HG02852 (cell line): Measurements from ENCODE around the gene ANKRD33B.
"Not testable (repeated sequence)": the region's sequence is repeated elsewhere in the genome, so short reads cannot be mapped to it uniquely, and the experiment has no call there.

Experiments used
- ATAC-seq: cut with Tn5 transposase; IDR thresholded peaks from one replicate; pipeline ENCODE4 v1.9.1; 2021; ENCODE audit warnings: mild to moderate bottlenecking, moderate library complexity; ENCODE audit not compliant: unreplicated experiment

Gene ANKRD33B

GRCh38 chr5:10536931-10537579, 26.8 kb upstream of the ANKRD33B start:
- ATAC-seq, result peak; percentile 67

- ATAC-seq, result no peak
Measured at GRCh38 chr5:10537624-10538023, 26.2 kb upstream of the ANKRD33B start.

DNA sequence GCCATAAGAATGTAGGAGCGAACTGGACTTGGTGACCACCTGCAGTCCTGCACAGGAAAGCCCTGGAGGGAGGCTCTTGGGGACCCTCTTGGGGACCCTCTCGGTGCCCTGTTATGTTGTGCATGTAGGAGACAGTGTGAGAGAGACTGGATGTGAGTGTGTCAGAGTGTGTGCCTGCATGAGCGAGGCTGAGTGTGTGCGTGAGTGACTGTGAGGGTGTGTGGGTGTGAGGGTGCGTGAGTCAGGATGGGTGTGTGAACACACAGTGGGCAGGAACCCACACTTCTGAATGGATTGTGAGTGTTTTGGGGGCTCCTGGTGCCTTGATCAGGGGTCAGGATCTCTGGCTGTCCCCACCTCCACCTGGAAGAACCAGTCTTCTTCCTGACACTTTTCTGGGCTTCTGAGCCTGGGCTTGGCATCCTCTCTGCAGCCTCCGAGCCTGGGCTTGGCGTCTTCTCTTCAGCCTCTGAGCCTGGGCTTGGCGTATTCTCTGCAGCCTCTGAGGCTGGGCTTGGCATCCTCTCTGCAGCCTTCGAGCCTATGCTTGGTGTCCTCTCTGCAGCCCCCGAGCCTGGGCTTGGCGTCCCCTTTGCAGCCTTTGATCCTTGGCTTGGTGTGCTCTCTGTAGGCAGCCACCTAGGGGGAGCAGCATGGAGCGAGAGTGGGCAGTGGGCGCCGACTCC, 25.6 kb upstream of the ANKRD33B start:
- ATAC-seq, result no peak

- no peak for ATAC-seq
Measured at GRCh38 chr5:10538789-10539686, 24.8 kb upstream of the ANKRD33B start.

- ATAC-seq, result no peak
Measured at GRCh38 chr5:10539687-10539998, 24.2 kb upstream of the ANKRD33B start.

DNA sequence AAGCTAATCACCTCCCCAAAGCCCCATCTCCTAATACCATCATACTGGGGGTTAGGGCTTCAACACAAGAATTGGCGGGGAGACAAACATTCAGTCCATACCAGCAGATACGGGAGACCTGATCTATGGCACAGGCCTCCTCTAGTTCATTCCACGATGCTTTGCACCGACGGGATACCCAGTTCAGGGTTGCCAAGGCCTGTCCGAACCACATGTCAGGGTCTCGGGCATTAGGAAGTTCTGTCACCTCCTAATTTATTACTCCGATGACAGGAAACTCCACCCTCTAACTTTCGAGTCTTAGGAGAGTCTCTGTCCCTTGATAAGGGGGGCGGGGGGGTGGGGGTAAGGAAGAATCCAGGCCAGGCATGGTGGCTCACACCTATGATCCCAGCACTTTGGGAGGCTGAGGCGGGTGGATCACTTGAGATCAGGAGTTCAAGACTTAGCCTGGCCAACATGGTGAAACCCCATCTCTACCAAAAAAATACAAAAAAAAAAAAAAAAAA, 23.8 kb upstream of the ANKRD33B start:
- no peak for ATAC-seq

GRCh38 chr5:10540951-10541646, 22.8 kb upstream of the ANKRD33B start:
- ATAC-seq, result no peak

DNA sequence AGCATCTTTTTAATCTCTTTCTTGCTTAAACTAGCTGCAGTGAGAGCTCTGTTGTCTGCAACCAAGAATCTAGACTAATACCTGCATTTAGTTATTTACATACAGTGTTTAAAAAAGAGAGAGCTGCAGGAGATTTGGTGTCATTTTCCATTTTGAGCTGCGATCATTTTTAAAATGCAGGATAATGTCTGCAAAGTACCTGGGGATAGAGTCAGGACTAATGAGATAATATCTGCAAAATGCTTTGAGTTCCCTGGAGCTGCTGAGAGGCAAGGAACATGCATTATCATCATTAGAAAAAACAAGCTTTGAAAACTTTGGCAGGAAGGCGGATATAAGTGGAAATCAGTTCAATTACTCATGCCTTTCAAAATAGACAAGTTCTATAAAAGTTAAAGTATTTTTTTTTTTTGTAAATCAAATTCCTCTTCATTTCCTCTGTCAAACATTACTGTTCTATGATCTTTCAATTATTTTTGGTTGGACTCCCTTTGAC, 21.8 kb upstream of the ANKRD33B start:
- no peak for ATAC-seq

DNA sequence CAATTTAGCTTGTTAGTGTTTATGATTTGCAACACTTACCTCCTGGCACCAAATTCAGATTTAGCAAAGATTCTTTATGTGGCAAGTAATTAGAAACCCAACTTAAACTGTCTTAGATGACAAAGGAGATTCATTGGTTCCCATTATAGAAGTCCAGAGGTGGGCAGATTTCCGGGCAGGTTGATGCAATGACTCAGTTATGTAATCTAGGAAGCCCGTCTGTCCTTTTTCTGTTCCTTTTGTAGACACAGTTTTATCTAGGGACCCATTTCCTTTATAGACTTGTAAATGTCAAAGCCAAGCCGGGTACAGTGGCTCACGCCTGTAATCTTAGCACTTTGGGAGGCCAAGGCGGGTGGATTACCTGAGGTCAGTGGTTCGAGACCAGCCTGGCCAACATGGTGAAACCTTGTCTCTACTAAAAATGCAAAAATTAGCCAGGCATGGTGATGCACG, 20.3 kb upstream of the ANKRD33B start:
- ATAC-seq, result no peak

DNA sequence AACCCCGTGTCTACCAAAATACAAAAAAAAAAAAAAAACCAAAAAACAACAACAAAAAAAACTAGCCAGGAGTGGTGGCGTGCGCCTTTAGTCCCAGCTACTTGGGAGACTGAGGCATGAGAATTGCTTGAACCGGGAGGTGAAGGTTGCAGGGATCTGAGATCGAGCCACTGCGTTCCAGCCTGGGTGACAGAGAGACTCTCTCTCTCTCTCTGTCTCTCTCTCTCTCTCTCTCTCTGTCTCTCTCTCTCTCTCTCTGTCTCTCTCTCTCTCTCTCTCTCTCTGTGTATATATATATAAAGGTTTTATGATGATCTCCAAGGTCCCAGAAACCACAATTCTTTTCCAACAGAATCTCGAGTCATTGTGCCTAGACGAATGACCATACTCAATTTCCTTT, 18.8 kb upstream of the ANKRD33B start:
- ATAC-seq, result no peak

GRCh38 chr5:10546186-10546585, 17.7 kb upstream of the ANKRD33B start:
- no peak for ATAC-seq

GRCh38 chr5:10548418-10549122, 15.3 kb upstream of the ANKRD33B start:
- no peak for ATAC-seq

DNA sequence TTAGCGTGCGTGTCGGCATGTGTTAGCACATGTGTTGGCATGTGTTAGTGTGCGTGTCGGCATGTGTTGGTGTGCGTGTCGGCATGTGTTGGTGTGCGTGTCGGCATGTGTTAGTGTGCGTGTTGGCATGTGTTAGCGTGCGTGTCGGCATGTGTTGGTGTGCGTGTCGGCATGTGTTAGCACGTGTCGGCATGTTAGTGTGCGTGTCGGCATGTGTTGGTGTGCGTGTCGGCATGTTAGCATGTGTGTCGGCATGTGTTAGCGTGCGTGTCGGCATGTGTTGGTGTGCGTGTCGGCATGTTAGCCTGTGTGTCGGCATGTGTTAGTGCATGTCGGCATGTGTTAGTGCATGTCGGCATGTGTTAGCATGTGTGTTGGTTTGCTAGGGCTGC, 14.8 kb upstream of the ANKRD33B start:
- not testable (repeated sequence) for ATAC-seq

DNA sequence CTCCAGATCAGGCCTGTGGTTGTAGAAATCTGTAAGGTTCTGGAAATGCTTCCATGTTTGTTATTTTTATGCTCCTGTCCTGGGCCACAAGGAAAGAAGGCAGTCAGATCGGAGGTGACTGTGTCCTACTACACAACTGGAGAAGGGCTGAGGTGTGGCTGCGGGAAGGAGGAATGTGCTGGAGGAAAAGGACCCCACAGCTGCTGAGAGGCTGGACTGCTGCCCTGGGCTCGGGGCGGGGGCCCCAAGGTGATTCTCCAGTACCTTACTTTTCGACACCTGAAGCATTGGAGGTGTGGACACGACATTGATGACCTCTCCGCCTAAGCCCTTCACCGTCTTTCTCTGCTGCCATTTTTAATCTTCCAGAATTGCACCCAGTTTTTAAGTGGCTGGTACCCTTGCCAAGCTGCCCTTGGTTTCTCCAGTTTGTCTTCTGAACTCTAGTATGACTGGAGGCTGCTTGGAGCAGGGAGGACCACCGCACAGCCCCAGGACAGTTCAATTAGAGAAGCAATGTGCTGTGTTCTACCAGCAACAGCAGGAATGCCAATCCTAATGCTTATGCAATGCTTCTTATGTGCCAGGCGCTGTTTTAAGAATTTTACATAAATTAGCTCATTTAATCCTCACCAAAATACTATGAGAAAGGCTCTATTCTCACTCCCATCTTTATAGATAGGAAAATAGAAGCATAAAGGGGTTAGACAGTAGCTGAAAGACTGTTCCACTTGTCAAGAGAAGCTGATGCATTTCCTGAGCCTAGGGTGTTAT, 13.5 kb upstream of the ANKRD33B start:
- ATAC-seq, result no peak

- no peak for ATAC-seq
Measured at GRCh38 chr5:10551782-10552138, 12.1 kb upstream of the ANKRD33B start.

GRCh38 chr5:10552183-10553143, 11.4 kb upstream of the ANKRD33B start:
- peak; percentile 83 for ATAC-seq

- ATAC-seq, result no peak
Measured at GRCh38 chr5:10553476-10553875, 10.4 kb upstream of the ANKRD33B start.

- ATAC-seq, result no peak
Measured at GRCh38 chr5:10555277-10555684, 8.6 kb upstream of the ANKRD33B start.
